PC-3 (cell line): ENCODE results near the gene ASH1L.
"Not testable (repeated sequence)": the region's sequence is repeated elsewhere in the genome, so short reads cannot be mapped to it uniquely, and the experiment has no call there.

Experiments used
- CTCF ChIP-seq: fragments of 300-600 bp; sonication (generic); conservative IDR thresholded peaks from 2 replicates; pipeline ENCODE4 v1.5.1; 2017; ENCODE audit warnings: antibody characterized with exemption, low read depth, mild to moderate bottlenecking, low read length
- EZH2 ChIP-seq: fragments of 300-600 bp; sonication (generic); IDR thresholded peaks from one replicate; pipeline ENCODE4 v1.6.1; 2017; ENCODE audit warnings: antibody characterized with exemption, mild to moderate bottlenecking, low read length; ENCODE audit not compliant: unreplicated experiment
- EZH2phosphoT487 ChIP-seq: fragments of 300-600 bp; sonication (generic); IDR thresholded peaks from 2 replicates; pipeline ENCODE4 v1.6.1; 2018; ENCODE audit warnings: mild to moderate bottlenecking, antibody characterized with exemption, low read length, borderline replicate concordance

GRCh38 chr1:155493595-155493994 lies 69.0 kb downstream of the ASH1L start:
- not testable (repeated sequence) for TF ChIP-seq CTCF, EZH2, EZH2phosphoT487
